Activated CD4-positive, alpha-beta memory T cell treated with anti-CD3 and anti-CD28 coated beads for 36 hours (primary cell): ENCODE measurements around the gene DPP7. TPM values are rescaled to one million over a fixed set of nuclear protein-coding genes. Genes with fewer than 3 reads are reported as not detected.
"Not testable (repeated sequence)": the region's sequence is repeated elsewhere in the genome, so short reads cannot be mapped to it uniquely, and the experiment has no call there.

Experiments used
- CTCF ChIA-PET: fragments of 350-600 bp; sonication (Branson Sonifier 250); formaldehyde crosslinking; loops from one replicate; lab custom pipeline; 2021; ENCODE audit warnings: antibody characterized with exemption, inconsistent platforms; lab: Charles Lee
- POLR2A ChIA-PET: fragments of 350-600 bp; sonication (Branson Sonifier 250); formaldehyde crosslinking; loops from one replicate; lab custom pipeline; 2021; ENCODE audit warnings: antibody characterized with exemption; lab: Charles Lee
- DNase-seq: peaks from one replicate; pipeline ENCODE4 v3.0.0-alpha.2; 2020
- H3K27ac Mint-ChIP-seq: one replicate; pipeline ENCODE4 v1.8.0; 2021; ENCODE audit warnings: mixed read lengths
- H3K27me3 Mint-ChIP-seq: one replicate; pipeline ENCODE4 v1.8.0; 2021; ENCODE audit warnings: mixed read lengths
- H3K36me3 Mint-ChIP-seq: one replicate; pipeline ENCODE4 v1.8.0; 2021; ENCODE audit warnings: mixed read lengths
- H3K4me1 Mint-ChIP-seq: one replicate; pipeline ENCODE4 v1.8.0; 2021; ENCODE audit warnings: low read depth, mixed read lengths
- H3K4me3 Mint-ChIP-seq: one replicate; pipeline ENCODE4 v1.8.0; 2021; ENCODE audit warnings: mild to moderate bottlenecking, mixed read lengths
- H3K9me3 Mint-ChIP-seq: one replicate; pipeline ENCODE4 v1.8.0; 2021; ENCODE audit warnings: mixed read lengths
- intact Hi-C: fragments of 100-400 bp; cut with micrococcal nuclease; formaldehyde crosslinking; loops from one replicate; pipeline ENCODE4 v1.15.1; 2023
- total RNA-seq, 2 experiments: library from RNA; stranded (reverse); gene quantifications; one replicate each; pipeline ENCODE4 v1.2.3, GENCODE V29; 2021

The DPP7 gene
- total RNA-seq, 2 experiments from 2014 or later: 195 to 208 TPM

DNA sequence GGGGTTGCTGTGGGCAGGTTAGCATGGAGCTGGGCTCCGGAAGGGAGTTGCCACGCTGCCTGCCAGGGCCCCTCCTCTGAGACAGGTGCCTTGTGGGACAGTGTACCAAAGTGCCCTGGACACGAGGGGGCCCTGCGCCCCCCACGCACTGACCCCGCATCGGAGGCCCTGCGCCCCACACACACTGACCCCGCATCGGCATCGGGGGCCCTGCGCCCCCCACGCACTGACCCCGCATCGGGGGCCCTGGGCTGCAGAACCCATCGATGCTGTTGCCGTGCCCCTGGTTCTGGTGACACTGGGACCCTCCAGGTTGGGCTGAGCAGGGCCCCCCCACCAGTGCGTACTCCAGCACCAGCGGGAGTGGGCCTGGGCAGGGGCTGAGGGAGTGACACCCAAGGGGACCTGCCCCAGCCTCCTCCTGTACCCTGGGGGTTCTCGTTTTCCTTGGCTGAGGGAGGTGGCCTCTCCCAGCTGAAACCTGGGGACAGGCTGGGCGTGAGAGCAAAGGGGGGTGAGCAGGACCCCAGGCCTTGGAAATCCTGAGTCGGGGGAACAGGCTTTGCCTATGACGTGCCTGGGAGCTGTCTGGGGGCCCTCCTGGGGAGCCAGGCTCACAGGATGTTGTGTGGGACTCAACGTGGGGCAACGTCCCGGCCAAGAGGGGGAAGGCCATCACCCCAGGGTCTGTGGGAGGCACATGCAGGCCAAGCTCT lies 51.1 kb downstream of the DPP7 start:
- intact Hi-C loops: no loop called here
- POLR2A ChIA-PET: no interaction called here

DNA sequence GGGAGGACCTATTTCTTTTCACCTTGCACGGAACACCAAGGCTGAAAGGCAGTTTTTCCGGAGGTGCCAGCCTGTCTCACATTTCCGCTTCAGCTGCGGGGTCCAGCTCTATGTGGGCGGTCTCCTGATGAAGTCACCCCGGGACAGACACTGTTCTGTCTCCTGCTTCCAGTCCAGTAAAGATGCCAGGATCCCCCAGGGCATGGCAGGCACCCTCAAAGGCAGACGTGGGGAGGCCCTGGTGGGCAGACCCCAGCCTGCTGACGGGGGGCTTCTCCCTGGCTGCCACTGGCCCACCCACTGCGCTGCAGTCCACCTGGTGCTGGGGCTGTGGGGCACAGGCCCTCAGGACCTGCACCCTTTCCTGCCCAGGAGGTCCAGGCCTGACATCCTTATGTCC lies 51.7 kb downstream of the DPP7 start:
- H3K27me3 Mint-ChIP-seq, H3K27ac Mint-ChIP-seq, H3K36me3 Mint-ChIP-seq, DNase-seq, intact Hi-C loops, H3K4me3 Mint-ChIP-seq, POLR2A ChIA-PET, H3K9me3 Mint-ChIP-seq, H3K4me1 Mint-ChIP-seq: not testable (repeated sequence)
- CTCF ChIA-PET: interaction anchor here (2.4 to 10.6 kb wide), 2 partner anchors 15 to 70 kb away, joined by 5 to 208 read pairs; partner anchors contain the start of genes NPDC1 and PAXX

More for the DNA sequence above, 51.1 kb downstream of the DPP7 start:
- no peaks in the 10 kb centered on the region for H3K36me3 Mint-ChIP-seq
- no peaks in the 10 kb centered on the region for H3K27me3 Mint-ChIP-seq
- no peak overlapping the region for H3K27ac Mint-ChIP-seq
- H3K4me3 Mint-ChIP-seq: no peak overlapping the region
- H3K4me1 Mint-ChIP-seq: peaks cover 4% of the 10 kb centered on the region
- CTCF ChIA-PET: interaction anchor here (0.6 to 10.6 kb wide), 22 partner anchors 8 to 285 kb away, joined by 3 to 208 read pairs (median 4); partner anchors contain the start of genes ABCA2, FUT7, MAN1B1 and NPDC1
- no peak for DNase-seq
- no peaks in the 10 kb centered on the region for H3K9me3 Mint-ChIP-seq

DNA sequence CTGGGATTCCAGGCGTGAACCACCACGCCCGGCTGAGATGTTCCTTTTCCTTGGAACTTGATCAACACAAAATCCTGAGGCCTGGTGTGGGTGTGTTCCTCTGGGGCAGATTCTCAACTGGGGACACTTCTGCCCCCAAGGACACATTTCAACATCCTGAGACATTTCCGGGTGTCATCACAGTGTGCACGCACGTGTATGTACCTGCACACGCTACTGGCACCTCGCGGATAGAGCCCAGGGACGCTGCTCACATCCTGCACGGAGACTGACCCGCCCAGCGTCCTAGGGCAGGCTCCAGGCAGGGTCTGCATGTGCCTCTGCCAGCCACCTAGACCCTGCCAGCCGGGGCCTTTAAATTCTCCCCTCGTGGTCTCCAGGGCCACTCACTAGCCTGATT lies 52.1 kb downstream of the DPP7 start:
- ChIA-PET CTCF (interaction anchor here (10.6 kb wide), 1 partner anchor 14 kb away, joined by 208 read pairs; the partner anchor contains the start of gene NPDC1), POLR2A (no interaction called here)
- DNase-seq: no peak
- Mint-ChIP-seq H3K27me3 (no peaks in the 10 kb centered on the region), H3K4me1 (no peaks in the 10 kb centered on the region), H3K4me3 (no peak overlapping the region), H3K36me3 (no peaks in the 10 kb centered on the region), H3K27ac (no peak overlapping the region), H3K9me3 (no peaks in the 10 kb centered on the region)
- intact Hi-C loops: no loop called here

Other genes with a start within 250 kb of the DPP7 start
- 100 to 1,000 TPM; 302 to 311 TPM for gene EDF1, start 248.4 kb downstream of the DPP7 start, total RNA-seq
- gene TRAF2, start 228.2 kb downstream of the DPP7 start, total RNA-seq: 10 to 100 TPM; 40.0 to 41.4 TPM
- gene FBXW5, start 170.0 kb downstream of the DPP7 start, total RNA-seq: 10 to 100 TPM; 66.8 to 69.4 TPM
- under 1 TPM; 0.90 to 0.94 TPM for gene C8G, start 169.5 kb downstream of the DPP7 start, total RNA-seq
- 1 to 10 TPM; 1.6 to 2.1 TPM for gene LCN12, start 162.5 kb downstream of the DPP7 start, total RNA-seq
- gene PTGDS, start 137.2 kb downstream of the DPP7 start, total RNA-seq: not detected
- gene LCNL1, start 131.7 kb downstream of the DPP7 start, total RNA-seq: not detected
- gene PAXX, start 122.3 kb downstream of the DPP7 start, total RNA-seq: 10 to 100 TPM; 71.0 to 71.2 TPM
- gene CLIC3, start 118.2 kb downstream of the DPP7 start, total RNA-seq: under 1 TPM; 0.43 to 0.61 TPM
- gene ABCA2, start 86.5 kb downstream of the DPP7 start, total RNA-seq: 10 to 100 TPM; 22.1 to 22.9 TPM
- 1 to 10 TPM in 1 of 2 experiments, under 1 TPM in 1; 0.85 to 1.3 TPM for gene FUT7, start 82.6 kb downstream of the DPP7 start, total RNA-seq
- 10 to 100 TPM; 36.0 to 42.6 TPM for gene NPDC1, start 68.6 kb downstream of the DPP7 start, total RNA-seq
- not detected for gene ENTPD2, start 60.7 kb downstream of the DPP7 start, total RNA-seq
- gene SAPCD2, start 44.2 kb downstream of the DPP7 start, total RNA-seq: 1 to 10 TPM; 6.4 to 6.6 TPM
- gene UAP1L1, start 37.2 kb downstream of the DPP7 start, total RNA-seq: 1 to 10 TPM; 6.7 to 7.7 TPM
- gene MAN1B1, start 27.7 kb downstream of the DPP7 start, total RNA-seq: 10 to 100 TPM; 32.9 to 33.1 TPM
- not detected for gene GRIN1, start 24.4 kb upstream of the DPP7 start, total RNA-seq
- gene LRRC26, start 55.3 kb upstream of the DPP7 start, total RNA-seq: not detected
- not detected for gene TMEM210, start 57.3 kb upstream of the DPP7 start, total RNA-seq
- 10 to 100 TPM; 36.3 to 36.9 TPM for gene ANAPC2, start 73.8 kb upstream of the DPP7 start, total RNA-seq
- gene SSNA1, start 73.9 kb upstream of the DPP7 start, total RNA-seq: 10 to 100 TPM; 58.9 to 62.1 TPM
- gene TPRN, start 86.0 kb upstream of the DPP7 start, total RNA-seq: 1 to 10 TPM; 6.1 to 6.7 TPM
- 10 to 100 TPM; 30.0 to 31.1 TPM for gene TMEM203, start 90.9 kb upstream of the DPP7 start, total RNA-seq
- gene NDOR1, start 91.0 kb upstream of the DPP7 start, total RNA-seq: 10 to 100 TPM; 29.4 to 31.3 TPM
- gene RNF208, start 107.5 kb upstream of the DPP7 start, total RNA-seq: 1 to 10 TPM; 3.4 to 4.4 TPM
- gene CYSRT1, start 110.4 kb upstream of the DPP7 start, total RNA-seq: under 1 TPM; 0.21 to 0.70 TPM
- gene RNF224, start 112.8 kb upstream of the DPP7 start, total RNA-seq: not detected
- gene SLC34A3, start 116.2 kb upstream of the DPP7 start, total RNA-seq: not detected
- 100 to 1,000 TPM; 320 to 325 TPM for gene TUBB4B, start 126.6 kb upstream of the DPP7 start, total RNA-seq
- gene STPG3, start 136.6 kb upstream of the DPP7 start, total RNA-seq: not detected
- 10 to 100 TPM; 57.2 to 57.9 TPM for gene NELFB, start 140.6 kb upstream of the DPP7 start, total RNA-seq
- 1 to 10 TPM; 6.6 to 6.8 TPM for gene TOR4A, start 163.0 kb upstream of the DPP7 start, total RNA-seq
- gene NRARP, start 187.5 kb upstream of the DPP7 start, total RNA-seq: 1 to 10 TPM in 1 of 2 experiments, under 1 TPM in 1; 0.82 to 1.1 TPM